ENCODE data around the gene PPCDC. TPM values are rescaled to one million over a fixed set of nuclear protein-coding genes. Genes with fewer than 3 reads are reported as not detected.

Gene PPCDC
- polyA plus RNA-seq, 1 donor (not counting 4 experiments of a cell fraction or from before 2014, with no cell fraction given) = 11.9 TPM

DNA sequence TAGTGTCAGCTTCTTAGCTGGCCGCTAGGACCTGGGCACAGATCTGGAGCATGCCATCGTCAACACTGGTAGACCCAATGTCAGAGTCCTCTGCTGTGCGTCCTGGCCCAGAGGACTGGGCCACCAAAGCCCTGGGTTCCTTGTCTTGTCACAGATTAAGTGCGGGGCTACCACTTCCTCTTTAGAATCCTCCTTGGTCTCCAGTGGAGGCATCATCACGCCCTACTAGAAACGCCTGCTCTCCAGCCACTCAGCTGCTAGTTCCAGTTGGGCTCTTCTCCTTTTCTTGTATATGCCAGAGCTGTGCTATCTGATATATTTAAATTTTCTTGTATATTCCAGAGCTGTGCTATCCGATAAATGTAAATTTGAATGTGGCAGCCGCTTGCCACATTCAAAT lies 11.2 kb downstream of the PPCDC start:
- Histone ChIP-seq H3K9ac (ENCODE audit: control insufficient read depth, extremely low read depth, insufficient read depth, low read length) (no peak overlapping the region), H3K27ac (ENCODE audit: control insufficient read depth, insufficient read depth, low read length) (no peak overlapping the region), H2AFZ (ENCODE audit: control insufficient read depth, low read length) (no peak overlapping the region), H3K4me2 (ENCODE audit: control insufficient read depth, extremely low read depth, insufficient read depth, low read depth, low read length) (no peak overlapping the region), H3K79me2 (ENCODE audit: control insufficient read depth, insufficient read depth, low read length) (no peaks in the 10 kb centered on the region), H3K4me3 (ENCODE audit: control insufficient read depth in 2 of 3, extremely low read depth in 1 of 3, insufficient read depth in 2 of 3, low read depth in 1 of 3, low read length in 3 of 3) (no peak overlapping the region), H3K9me3 (ENCODE audit: control insufficient read depth, low read depth, low read length) (no peaks in the 10 kb centered on the region), H4K20me1 (ENCODE audit: control insufficient read depth, extremely low read depth, insufficient read depth, low read length) (no peaks in the 10 kb centered on the region), H3K27me3 (ENCODE audit: control insufficient read depth, extremely low read depth, insufficient read depth, low read length) (no peaks in the 10 kb centered on the region), H3K4me1 (ENCODE audit: control insufficient read depth, extremely low read depth, insufficient read depth, low read length) (peaks cover 36% of the 10 kb centered on the region), H3K9me1 (ENCODE audit: control insufficient read depth, extremely low read depth, insufficient read depth, low read length) (no peaks in the 10 kb centered on the region), H3K36me3 (ENCODE audit: control insufficient read depth in 2 of 2, extremely low read depth in 1 of 2, insufficient read depth in 2 of 2, low read length in 2 of 2) (peaks cover 0 to 5% of the 10 kb centered on the region in 2 experiments)
- FAIRE-seq (no peak), DNase-seq (ENCODE audit: low read depth, low spot score) (no peak)
- TF ChIP-seq, protein P1, sequence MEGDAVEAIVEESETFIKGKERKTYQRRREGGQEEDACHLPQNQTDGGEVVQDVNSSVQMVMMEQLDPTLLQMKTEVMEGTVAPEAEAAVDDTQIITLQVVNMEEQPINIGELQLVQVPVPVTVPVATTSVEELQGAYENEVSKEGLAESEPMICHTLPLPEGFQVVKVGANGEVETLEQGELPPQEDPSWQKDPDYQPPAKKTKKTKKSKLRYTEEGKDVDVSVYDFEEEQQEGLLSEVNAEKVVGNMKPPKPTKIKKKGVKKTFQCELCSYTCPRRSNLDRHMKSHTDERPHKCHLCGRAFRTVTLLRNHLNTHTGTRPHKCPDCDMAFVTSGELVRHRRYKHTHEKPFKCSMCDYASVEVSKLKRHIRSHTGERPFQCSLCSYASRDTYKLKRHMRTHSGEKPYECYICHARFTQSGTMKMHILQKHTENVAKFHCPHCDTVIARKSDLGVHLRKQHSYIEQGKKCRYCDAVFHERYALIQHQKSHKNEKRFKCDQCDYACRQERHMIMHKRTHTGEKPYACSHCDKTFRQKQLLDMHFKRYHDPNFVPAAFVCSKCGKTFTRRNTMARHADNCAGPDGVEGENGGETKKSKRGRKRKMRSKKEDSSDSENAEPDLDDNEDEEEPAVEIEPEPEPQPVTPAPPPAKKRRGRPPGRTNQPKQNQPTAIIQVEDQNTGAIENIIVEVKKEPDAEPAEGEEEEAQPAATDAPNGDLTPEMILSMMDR (optimal IDR thresholded peaks at IDR 0.05 in 1 of 3, IDR thresholded peaks at IDR 0.05 in 1 of 3, conservative IDR thresholded peaks at IDR 0.05 in 1 of 3; ENCODE audit: extremely low read depth in 1 of 3, insufficient read depth in 2 of 3, low read length in 3 of 3) = no peak
- TF ChIP-seq EZH2 (IDR thresholded peaks at IDR 0.05; ENCODE audit: low read length) = no peak
- dilution Hi-C loops (cut with MboI; ENCODE audit: extremely low pct_ligation_motif_present, low sequenced_read_pairs) = no loop called here

DNA sequence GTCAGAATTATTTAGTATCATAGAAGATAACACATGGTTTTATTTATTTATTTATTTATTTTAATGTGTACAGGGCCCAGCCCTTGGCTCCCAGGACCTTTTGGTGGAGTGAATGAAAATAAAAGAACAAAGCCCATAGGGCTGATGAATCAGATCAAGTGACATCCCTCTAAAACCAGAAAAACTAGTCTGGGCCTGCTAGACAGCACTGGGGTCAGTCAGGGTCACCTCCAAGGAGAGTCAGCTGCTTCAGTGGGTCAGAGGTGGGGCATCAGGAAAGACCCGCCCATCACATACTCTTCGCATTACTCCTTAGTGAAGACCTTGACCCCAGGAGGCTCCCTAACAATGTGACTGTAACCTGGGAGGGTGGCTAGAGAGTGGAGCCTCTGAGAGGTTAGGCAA lies 12.8 kb downstream of the PPCDC start:
- H3K9me1 ChIP-seq (ENCODE audit: control insufficient read depth, extremely low read depth, insufficient read depth, low read length) = no peaks in the 10 kb centered on the region
- DNase-seq (ENCODE audit: low read depth, low spot score) (peak; percentile 57), FAIRE-seq (no peak)
- no peak overlapping the region for H3K9ac ChIP-seq (ENCODE audit: control insufficient read depth, extremely low read depth, insufficient read depth, low read length)
- no peaks in the 10 kb centered on the region for H3K9me3 ChIP-seq (ENCODE audit: control insufficient read depth, low read depth, low read length)
- H2AFZ ChIP-seq (ENCODE audit: control insufficient read depth, low read length) = no peak overlapping the region
- no peaks in the 10 kb centered on the region for H4K20me1 ChIP-seq (ENCODE audit: control insufficient read depth, extremely low read depth, insufficient read depth, low read length)
- H3K4me2 ChIP-seq (ENCODE audit: control insufficient read depth, extremely low read depth, insufficient read depth, low read depth, low read length) = no peak overlapping the region
- peaks cover 0 to 5% of the 10 kb centered on the region in 2 experiments for H3K36me3 ChIP-seq (ENCODE audit: control insufficient read depth in 2 of 2, extremely low read depth in 1 of 2, insufficient read depth in 2 of 2, low read length in 2 of 2)
- TF ChIP-seq, protein P1 (optimal IDR thresholded peaks at IDR 0.05 in 1 of 3, IDR thresholded peaks at IDR 0.05 in 1 of 3, conservative IDR thresholded peaks at IDR 0.05 in 1 of 3; ENCODE audit: extremely low read depth in 1 of 3, insufficient read depth in 2 of 3, low read length in 3 of 3) = no peak
- no peak for TF ChIP-seq EZH2 (IDR thresholded peaks at IDR 0.05; ENCODE audit: low read length)
- H3K27ac ChIP-seq (ENCODE audit: control insufficient read depth, insufficient read depth, low read length) = no peak overlapping the region
- dilution Hi-C loops (cut with MboI; ENCODE audit: extremely low pct_ligation_motif_present, low sequenced_read_pairs) = no loop called here
- no peaks in the 10 kb centered on the region for H3K79me2 ChIP-seq (ENCODE audit: control insufficient read depth, insufficient read depth, low read length)
- H3K4me1 ChIP-seq (ENCODE audit: control insufficient read depth, extremely low read depth, insufficient read depth, low read length) = peaks cover 29% of the 10 kb centered on the region
- no peak overlapping the region for H3K4me3 ChIP-seq (ENCODE audit: control insufficient read depth in 2 of 3, extremely low read depth in 1 of 3, insufficient read depth in 2 of 3, low read depth in 1 of 3, low read length in 3 of 3)
- H3K27me3 ChIP-seq (ENCODE audit: control insufficient read depth, extremely low read depth, insufficient read depth, low read length) = no peaks in the 10 kb centered on the region

Data from keratinocyte (primary cell).